D341Med (cell line): Measurements from ENCODE around the gene ADSS1.

Experiments
- DNase-seq: peaks from one replicate; pipeline ENCODE4 v3.0.0; 2012; ENCODE audit warnings: low spot score

The ADSS1 gene

GRCh38 chr14:104782808-104783139 lies 58.7 kb downstream of the ADSS1 start:
- DNase-seq, result no peak

GRCh38 chr14:104783484-104784217 lies 59.6 kb downstream of the ADSS1 start:
- DNase-seq, result no peak

GRCh38 chr14:104784218-104784568 lies 60.2 kb downstream of the ADSS1 start:
- no peak for DNase-seq

- DNase-seq, result no peak
Observed at GRCh38 chr14:104784846-104785707, 61.0 kb downstream of the ADSS1 start.

- DNase-seq, result no peak
Observed at GRCh38 chr14:104785708-104786080, 61.7 kb downstream of the ADSS1 start.

GRCh38 chr14:104786091-104786586 lies 62.1 kb downstream of the ADSS1 start:
- DNase-seq, result no peak

GRCh38 chr14:104786726-104787675 lies 63.0 kb downstream of the ADSS1 start:
- DNase-seq, result no peak

GRCh38 chr14:104787736-104788135 lies 63.7 kb downstream of the ADSS1 start:
- DNase-seq, result no peak

- DNase-seq, result no peak
Observed at GRCh38 chr14:104788161-104788818, 64.3 kb downstream of the ADSS1 start.

GRCh38 chr14:104788873-104789663 lies 65.0 kb downstream of the ADSS1 start:
- no peak for DNase-seq

- DNase-seq, result no peak
Observed at GRCh38 chr14:104789752-104790743, 66.0 kb downstream of the ADSS1 start.

GRCh38 chr14:104791425-104791824 lies 67.4 kb downstream of the ADSS1 start:
- DNase-seq, result no peak

GRCh38 chr14:104792101-104792884 lies 68.3 kb downstream of the ADSS1 start:
- DNase-seq, result no peak

GRCh38 chr14:104792945-104793702 lies 69.1 kb downstream of the ADSS1 start:
- no peak for DNase-seq

- DNase-seq, result no peak
Observed at GRCh38 chr14:104793703-104793959, 69.6 kb downstream of the ADSS1 start.

- DNase-seq, result no peak
Observed at GRCh38 chr14:104794099-104794498, 70.1 kb downstream of the ADSS1 start.

GRCh38 chr14:104794631-104794992 lies 70.6 kb downstream of the ADSS1 start:
- no peak for DNase-seq

GRCh38 chr14:104794993-104795780 lies 71.2 kb downstream of the ADSS1 start, which contains the start of gene AKT1:
AKT1 (minus strand) TSS chr14:104795748; CDS start chr14:104792643, 3,105 bp downstream.
- DNase-seq, result peak; percentile 85
